ENCODE measurements around the gene CD274.

Gene CD274

DNA sequence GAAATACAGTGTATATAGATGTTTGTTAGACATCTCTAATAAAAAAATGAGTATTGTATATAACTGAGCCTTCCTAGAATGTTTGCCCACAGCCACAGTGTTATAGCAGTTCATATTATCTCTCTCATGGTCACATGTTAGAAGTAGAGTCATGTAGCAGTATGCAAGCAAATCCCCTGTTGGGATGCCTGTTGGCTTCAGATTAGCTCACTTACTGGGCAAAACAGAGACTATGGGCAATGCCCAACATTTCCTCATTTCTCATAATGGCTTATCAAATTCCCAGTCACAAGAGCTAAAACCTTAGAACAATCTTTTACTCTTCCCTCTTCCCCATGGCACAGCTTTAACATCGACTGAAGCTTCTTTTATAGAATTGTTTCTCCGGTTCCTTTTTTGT is 33.0 kb downstream of the CD274 start:
- no peaks in the 10 kb centered on the region for H3K27me3 ChIP-seq
- no peak for DNase-seq
- TF ChIP-seq, protein P1, sequence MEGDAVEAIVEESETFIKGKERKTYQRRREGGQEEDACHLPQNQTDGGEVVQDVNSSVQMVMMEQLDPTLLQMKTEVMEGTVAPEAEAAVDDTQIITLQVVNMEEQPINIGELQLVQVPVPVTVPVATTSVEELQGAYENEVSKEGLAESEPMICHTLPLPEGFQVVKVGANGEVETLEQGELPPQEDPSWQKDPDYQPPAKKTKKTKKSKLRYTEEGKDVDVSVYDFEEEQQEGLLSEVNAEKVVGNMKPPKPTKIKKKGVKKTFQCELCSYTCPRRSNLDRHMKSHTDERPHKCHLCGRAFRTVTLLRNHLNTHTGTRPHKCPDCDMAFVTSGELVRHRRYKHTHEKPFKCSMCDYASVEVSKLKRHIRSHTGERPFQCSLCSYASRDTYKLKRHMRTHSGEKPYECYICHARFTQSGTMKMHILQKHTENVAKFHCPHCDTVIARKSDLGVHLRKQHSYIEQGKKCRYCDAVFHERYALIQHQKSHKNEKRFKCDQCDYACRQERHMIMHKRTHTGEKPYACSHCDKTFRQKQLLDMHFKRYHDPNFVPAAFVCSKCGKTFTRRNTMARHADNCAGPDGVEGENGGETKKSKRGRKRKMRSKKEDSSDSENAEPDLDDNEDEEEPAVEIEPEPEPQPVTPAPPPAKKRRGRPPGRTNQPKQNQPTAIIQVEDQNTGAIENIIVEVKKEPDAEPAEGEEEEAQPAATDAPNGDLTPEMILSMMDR (IDR thresholded peaks at IDR 0.05) = no peak
- no peak overlapping the region for H3K4me3 ChIP-seq
- no peak overlapping the region for H3K27ac ChIP-seq
- intact Hi-C loops (cut with DNase I; ENCODE audit: low total_unique reads) = no loop called here
- H3K9me3 ChIP-seq = no peaks in the 10 kb centered on the region
- H3K4me1 ChIP-seq = no peaks in the 10 kb centered on the region
- H3K36me3 ChIP-seq = no peaks in the 10 kb centered on the region

DNA sequence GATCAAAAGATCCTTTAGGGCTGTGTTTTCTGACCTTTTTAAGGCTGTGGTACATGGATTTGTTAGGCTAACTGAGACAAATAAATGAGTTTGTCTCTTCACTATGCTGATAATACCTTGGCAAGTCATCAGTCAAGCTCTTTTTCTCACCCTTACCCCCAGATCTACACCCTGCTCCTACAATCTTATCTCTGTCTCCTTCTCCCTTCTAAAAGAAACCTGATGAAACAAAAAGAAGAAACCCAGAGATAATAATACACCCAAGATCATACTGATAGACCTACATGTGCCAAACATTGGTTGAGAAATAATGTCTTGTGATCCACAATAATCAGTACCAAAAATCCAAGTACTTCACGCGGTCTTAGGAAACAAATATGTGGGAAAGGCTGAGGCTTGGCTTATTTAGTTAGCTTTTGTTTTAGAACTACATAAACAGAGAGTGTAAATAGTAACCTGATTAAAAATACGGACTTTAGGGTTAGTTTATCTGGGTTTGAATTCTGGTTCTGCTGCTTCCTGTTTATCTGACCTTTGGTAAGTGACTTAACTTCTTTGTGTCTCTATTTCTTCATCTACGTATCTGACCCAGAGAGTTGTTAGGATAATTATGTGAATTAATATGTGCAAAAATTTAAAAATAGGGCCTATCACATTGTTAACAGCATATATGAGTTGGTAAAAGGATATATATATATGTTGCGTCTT is 35.2 kb downstream of the CD274 start:
- intact Hi-C loops (cut with DNase I; ENCODE audit: low total_unique reads) = no loop called here

DNA sequence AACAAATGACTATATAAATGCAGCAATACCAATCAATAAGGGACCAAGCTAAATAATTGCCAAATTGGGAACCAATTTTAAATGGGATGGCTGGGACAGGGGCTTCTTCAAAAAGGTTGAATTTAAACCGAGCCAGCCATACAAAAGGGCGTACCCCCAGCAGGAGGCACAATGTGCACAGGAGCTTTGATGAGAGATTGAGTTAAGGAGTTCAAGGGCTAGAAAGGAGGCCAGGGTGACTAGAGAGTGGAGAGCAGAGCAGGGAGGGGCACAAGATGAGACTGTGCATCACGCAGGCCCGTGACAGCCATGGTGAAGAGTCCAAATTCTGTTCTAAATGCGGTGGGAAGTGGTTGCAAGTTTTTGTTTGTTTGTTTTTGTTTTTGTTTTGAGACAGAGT is 36.6 kb downstream of the CD274 start:
- H3K27me3 ChIP-seq = no peaks in the 10 kb centered on the region
- no peaks in the 10 kb centered on the region for H3K36me3 ChIP-seq
- H3K4me1 ChIP-seq = no peaks in the 10 kb centered on the region
- DNase-seq = no peak
- intact Hi-C loops (cut with DNase I; ENCODE audit: low total_unique reads) = no loop called here
- H3K27ac ChIP-seq = no peak overlapping the region
- H3K9me3 ChIP-seq = no peaks in the 10 kb centered on the region
- no peak overlapping the region for H3K4me3 ChIP-seq
- TF ChIP-seq, protein P1 (IDR thresholded peaks at IDR 0.05) = no peak

More for the DNA sequence above, 35.2 kb downstream of the CD274 start:
- DNase-seq = no peak
- Histone ChIP-seq H3K27ac (no peak overlapping the region), H3K4me1 (no peaks in the 10 kb centered on the region), H3K9me3 (no peaks in the 10 kb centered on the region), H3K4me3 (no peak overlapping the region), H3K36me3 (no peaks in the 10 kb centered on the region), H3K27me3 (no peaks in the 10 kb centered on the region)
- TF ChIP-seq, protein P1 (IDR thresholded peaks at IDR 0.05) = no peak

DNA sequence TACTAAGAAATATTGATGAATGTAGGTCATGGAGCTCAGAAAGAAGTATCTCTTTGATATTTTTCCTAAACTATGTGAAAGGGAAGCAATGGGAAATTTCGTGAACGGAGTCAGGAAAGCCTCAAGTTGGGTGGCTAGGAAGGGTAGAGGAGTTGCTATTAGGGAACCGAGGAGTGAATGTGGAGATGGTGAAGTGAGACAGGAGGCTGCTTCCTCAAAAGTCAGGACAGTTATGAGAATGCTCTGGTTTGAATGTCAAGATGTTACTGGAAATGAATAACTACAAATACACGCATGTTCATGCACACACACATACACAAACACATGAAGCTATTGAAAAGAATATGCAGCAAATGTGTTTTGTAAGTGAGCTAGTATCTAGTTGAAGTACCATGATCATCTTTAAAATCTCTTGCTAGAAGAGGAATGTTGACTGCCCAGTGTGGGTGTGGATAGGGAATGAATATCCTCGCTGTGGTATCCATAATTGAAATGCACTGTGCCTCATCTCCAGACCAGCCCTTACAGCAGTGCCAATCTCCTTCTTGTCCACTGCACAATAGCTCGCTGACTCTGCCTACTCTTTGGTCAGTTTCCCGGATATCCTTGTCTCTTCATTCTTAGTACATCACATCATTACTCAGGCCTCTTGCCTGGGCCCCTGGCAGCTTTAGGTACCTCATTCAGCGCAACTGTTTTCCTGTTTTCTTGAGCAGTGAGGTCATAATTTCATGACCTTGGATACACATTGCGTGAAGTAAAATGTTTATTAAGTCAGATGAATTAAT is 38.1 kb downstream of the CD274 start:
- TF ChIP-seq, protein P1 (IDR thresholded peaks at IDR 0.05) = no peak
- H3K4me1 ChIP-seq = no peaks in the 10 kb centered on the region
- intact Hi-C loops (cut with DNase I; ENCODE audit: low total_unique reads) = no loop called here
- H3K9me3 ChIP-seq = no peaks in the 10 kb centered on the region
- H3K27me3 ChIP-seq = no peaks in the 10 kb centered on the region
- DNase-seq = no peak
- H3K36me3 ChIP-seq = no peaks in the 10 kb centered on the region
- no peak overlapping the region for H3K4me3 ChIP-seq
- H3K27ac ChIP-seq = no peak overlapping the region

DNA sequence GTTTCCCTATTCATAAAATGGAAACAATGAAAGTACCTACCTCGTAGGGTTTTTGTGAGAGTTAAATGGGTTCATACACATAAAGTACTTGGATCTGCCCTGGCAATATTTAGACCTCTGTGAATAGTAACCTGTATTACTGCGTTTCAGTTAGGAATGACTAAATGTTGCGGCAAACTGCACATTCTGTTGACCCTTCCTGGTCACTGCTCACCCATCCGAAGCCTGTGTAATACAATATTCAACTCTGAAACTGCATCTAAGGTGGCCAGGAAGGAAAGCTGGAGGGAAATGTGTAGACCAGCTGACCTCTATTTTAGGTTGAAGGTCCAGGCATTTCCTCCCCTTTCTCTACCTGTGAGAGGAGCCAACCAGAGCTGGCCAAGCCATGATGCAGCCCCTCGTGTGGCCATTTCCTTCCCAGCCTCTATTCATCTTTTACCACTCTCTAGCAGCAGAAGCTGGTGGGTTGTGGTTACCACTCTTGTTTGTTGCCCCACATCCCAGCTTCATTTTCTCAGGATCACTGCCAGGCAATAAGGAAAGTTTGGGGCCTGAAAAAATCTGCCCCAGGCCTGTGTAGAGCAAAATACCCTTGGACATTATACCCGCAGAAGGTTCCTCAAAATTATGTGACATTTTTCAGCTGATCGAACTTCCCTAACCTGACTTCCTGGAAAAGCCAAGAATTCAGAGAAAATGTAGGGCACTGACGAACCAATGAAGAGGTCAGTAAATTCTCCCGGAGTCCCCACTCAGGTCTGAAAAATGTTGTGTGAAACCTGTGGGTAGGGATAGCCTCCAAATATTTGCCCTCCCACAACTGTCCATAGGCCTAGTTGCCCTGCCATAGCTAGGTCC is 39.5 kb downstream of the CD274 start:
- intact Hi-C loops (cut with DNase I; ENCODE audit: low total_unique reads) = no loop called here
- no peak overlapping the region for H3K27ac ChIP-seq
- TF ChIP-seq, protein P1 (IDR thresholded peaks at IDR 0.05) = no peak

More for the DNA sequence above, 39.5 kb downstream of the CD274 start:
- no peaks in the 10 kb centered on the region for H3K36me3 ChIP-seq
- DNase-seq = no peak
- no peaks in the 10 kb centered on the region for H3K27me3 ChIP-seq
- no peaks in the 10 kb centered on the region for H3K9me3 ChIP-seq
- H3K4me1 ChIP-seq = no peaks in the 10 kb centered on the region
- H3K4me3 ChIP-seq = no peak overlapping the region
